A673 (cell line): ENCODE data around the gene ACP7.

Source experiments
- EZH2 ChIP-seq: fragments of 200-600 bp; sonication (generic); IDR thresholded peaks from 2 replicates; pipeline ENCODE4 v1.6.1; 2017; ENCODE audit warnings: borderline replicate concordance, low read depth, mild to moderate bottlenecking, mixed read lengths, antibody characterized with exemption, low read length; ENCODE audit not compliant: poor library complexity, severe bottlenecking
- TF ChIP-seq, protein P1 (sequence below): fragments of 300-800, 200-600 bp; sonication (generic); conservative IDR thresholded peaks from 2 replicates; pipeline ENCODE4 v1.5.1; 2017; ENCODE audit warnings: low read depth, mild to moderate bottlenecking, antibody characterized with exemption, low read length, moderate library complexity, mixed read lengths

GRCh38 chr19:39156326-39157230 is 72.4 kb downstream of the ACP7 start:
- TF ChIP-seq EZH2 = no peak
- TF ChIP-seq, protein P1, sequence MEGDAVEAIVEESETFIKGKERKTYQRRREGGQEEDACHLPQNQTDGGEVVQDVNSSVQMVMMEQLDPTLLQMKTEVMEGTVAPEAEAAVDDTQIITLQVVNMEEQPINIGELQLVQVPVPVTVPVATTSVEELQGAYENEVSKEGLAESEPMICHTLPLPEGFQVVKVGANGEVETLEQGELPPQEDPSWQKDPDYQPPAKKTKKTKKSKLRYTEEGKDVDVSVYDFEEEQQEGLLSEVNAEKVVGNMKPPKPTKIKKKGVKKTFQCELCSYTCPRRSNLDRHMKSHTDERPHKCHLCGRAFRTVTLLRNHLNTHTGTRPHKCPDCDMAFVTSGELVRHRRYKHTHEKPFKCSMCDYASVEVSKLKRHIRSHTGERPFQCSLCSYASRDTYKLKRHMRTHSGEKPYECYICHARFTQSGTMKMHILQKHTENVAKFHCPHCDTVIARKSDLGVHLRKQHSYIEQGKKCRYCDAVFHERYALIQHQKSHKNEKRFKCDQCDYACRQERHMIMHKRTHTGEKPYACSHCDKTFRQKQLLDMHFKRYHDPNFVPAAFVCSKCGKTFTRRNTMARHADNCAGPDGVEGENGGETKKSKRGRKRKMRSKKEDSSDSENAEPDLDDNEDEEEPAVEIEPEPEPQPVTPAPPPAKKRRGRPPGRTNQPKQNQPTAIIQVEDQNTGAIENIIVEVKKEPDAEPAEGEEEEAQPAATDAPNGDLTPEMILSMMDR = no peak
